ENCODE data around the gene DEPDC5. TPM values are rescaled to one million over a fixed set of nuclear protein-coding genes. Genes with fewer than 3 reads are reported as not detected.
A peak's percentile ranks its signal among the peaks of the same experiment; 100 is the strongest.

DEPDC5 gene
- total and polyA plus RNA-seq, 9 of the 15 experiments (the other 6 are each of a cell fraction or from before 2014, with no cell fraction given) = 2.3 to 12.3 (median 10.7) TPM

DNA sequence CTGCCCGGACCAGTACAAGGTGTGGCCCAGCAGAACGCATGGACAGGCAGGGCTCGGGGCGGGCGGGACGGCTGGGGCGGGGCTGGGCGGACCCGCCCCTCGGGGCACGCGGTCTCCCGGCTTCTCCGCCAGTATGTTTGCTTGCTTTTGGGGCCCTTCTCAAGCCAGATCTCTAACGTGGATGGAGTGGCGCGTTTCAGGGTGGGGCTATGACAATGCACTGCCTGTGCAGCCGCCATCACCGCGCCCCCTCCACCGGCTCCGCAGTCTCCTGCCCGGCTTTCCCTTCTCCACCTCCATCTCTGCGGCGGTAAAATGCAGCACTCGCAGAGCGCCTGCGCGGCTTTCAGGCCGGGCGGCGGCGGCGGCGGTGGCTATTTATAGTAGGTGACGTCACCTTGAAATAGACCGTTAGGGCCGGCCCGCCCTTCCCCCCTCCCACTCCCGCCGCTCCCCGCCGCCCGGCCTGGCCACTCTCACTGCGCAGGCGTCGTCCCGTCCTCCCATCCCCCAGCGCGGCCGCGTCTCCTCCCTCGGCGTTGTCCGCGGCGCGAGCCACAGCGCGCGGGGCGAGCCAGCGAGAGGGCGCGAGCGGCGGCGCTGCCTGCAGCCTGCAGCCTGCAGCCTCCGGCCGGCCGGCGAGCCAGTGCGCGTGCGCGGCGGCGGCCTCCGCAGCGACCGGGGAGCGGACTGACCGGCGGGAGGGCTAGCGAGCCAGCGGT, 190.3 kb downstream of the DEPDC5 start, which contains the start of gene YWHAH (continued):
- TF ChIP-seq ZZZ3 (IDR thresholded peaks at IDR 0.05) = no peak
- peak; percentile 39 for TF ChIP-seq PCBP1 (IDR thresholded peaks at IDR 0.05; ENCODE audit: low read depth, low read length, poor library complexity, severe bottlenecking)
- peak; percentile 41; the same call in 1 of the 2 replicates for TF ChIP-seq CHD2 (IDR thresholded peaks at IDR 0.05; ENCODE audit: low read depth, low read length)
- TF ChIP-seq TFAM (CRISPR knock-in tag; conservative IDR thresholded peaks at IDR 0.05) = no peak
- TF ChIP-seq, protein P1, sequence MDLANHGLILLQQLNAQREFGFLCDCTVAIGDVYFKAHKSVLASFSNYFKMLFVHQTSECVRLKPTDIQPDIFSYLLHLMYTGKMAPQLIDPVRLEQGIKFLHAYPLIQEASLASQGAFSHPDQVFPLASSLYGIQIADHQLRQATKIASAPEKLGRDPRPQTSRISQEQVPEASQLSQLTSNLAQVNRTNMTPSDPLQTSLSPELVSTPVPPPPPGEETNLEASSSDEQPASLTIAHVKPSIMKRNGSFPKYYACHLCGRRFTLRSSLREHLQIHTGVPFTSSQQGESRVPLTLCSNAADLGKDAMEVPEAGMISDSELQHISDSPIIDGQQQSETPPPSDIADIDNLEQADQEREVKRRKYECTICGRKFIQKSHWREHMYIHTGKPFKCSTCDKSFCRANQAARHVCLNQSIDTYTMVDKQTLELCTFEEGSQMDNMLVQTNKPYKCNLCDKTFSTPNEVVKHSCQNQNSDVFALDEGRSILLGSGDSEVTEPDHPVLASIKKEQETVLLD (IDR thresholded peaks at IDR 0.05) = no peak
- no peak for TF ChIP-seq BACH1 (tag; IDR thresholded peaks at IDR 0.05)
- no peak for TF ChIP-seq NR2C1 (IDR thresholded peaks at IDR 0.05)
- TF ChIP-seq NR2C1 (tag; IDR thresholded peaks at IDR 0.05) = no peak
- peak; percentile 64; the same call in 1 of the 2 replicates for TF ChIP-seq JUN (IDR thresholded peaks at IDR 0.05; ENCODE audit: borderline replicate concordance, low read depth, low read length)
- TF ChIP-seq JUN (CRISPR knock-in tag; IDR thresholded peaks at IDR 0.05; ENCODE audit: borderline replicate concordance) = no peak
- peak; percentile 81 for TF ChIP-seq POLR2AphosphoS5 (IDR thresholded peaks at IDR 0.05; ENCODE audit: control insufficient read depth, insufficient read depth, low read depth, low read length)
- TF ChIP-seq TEAD1 (CRISPR knock-in tag; IDR thresholded peaks at IDR 0.05) = 0 out of 4 replicates have a peak, but pooled peaks of 1 of the 2 experiments have one; percentile 11
- TF ChIP-seq, protein P2, sequence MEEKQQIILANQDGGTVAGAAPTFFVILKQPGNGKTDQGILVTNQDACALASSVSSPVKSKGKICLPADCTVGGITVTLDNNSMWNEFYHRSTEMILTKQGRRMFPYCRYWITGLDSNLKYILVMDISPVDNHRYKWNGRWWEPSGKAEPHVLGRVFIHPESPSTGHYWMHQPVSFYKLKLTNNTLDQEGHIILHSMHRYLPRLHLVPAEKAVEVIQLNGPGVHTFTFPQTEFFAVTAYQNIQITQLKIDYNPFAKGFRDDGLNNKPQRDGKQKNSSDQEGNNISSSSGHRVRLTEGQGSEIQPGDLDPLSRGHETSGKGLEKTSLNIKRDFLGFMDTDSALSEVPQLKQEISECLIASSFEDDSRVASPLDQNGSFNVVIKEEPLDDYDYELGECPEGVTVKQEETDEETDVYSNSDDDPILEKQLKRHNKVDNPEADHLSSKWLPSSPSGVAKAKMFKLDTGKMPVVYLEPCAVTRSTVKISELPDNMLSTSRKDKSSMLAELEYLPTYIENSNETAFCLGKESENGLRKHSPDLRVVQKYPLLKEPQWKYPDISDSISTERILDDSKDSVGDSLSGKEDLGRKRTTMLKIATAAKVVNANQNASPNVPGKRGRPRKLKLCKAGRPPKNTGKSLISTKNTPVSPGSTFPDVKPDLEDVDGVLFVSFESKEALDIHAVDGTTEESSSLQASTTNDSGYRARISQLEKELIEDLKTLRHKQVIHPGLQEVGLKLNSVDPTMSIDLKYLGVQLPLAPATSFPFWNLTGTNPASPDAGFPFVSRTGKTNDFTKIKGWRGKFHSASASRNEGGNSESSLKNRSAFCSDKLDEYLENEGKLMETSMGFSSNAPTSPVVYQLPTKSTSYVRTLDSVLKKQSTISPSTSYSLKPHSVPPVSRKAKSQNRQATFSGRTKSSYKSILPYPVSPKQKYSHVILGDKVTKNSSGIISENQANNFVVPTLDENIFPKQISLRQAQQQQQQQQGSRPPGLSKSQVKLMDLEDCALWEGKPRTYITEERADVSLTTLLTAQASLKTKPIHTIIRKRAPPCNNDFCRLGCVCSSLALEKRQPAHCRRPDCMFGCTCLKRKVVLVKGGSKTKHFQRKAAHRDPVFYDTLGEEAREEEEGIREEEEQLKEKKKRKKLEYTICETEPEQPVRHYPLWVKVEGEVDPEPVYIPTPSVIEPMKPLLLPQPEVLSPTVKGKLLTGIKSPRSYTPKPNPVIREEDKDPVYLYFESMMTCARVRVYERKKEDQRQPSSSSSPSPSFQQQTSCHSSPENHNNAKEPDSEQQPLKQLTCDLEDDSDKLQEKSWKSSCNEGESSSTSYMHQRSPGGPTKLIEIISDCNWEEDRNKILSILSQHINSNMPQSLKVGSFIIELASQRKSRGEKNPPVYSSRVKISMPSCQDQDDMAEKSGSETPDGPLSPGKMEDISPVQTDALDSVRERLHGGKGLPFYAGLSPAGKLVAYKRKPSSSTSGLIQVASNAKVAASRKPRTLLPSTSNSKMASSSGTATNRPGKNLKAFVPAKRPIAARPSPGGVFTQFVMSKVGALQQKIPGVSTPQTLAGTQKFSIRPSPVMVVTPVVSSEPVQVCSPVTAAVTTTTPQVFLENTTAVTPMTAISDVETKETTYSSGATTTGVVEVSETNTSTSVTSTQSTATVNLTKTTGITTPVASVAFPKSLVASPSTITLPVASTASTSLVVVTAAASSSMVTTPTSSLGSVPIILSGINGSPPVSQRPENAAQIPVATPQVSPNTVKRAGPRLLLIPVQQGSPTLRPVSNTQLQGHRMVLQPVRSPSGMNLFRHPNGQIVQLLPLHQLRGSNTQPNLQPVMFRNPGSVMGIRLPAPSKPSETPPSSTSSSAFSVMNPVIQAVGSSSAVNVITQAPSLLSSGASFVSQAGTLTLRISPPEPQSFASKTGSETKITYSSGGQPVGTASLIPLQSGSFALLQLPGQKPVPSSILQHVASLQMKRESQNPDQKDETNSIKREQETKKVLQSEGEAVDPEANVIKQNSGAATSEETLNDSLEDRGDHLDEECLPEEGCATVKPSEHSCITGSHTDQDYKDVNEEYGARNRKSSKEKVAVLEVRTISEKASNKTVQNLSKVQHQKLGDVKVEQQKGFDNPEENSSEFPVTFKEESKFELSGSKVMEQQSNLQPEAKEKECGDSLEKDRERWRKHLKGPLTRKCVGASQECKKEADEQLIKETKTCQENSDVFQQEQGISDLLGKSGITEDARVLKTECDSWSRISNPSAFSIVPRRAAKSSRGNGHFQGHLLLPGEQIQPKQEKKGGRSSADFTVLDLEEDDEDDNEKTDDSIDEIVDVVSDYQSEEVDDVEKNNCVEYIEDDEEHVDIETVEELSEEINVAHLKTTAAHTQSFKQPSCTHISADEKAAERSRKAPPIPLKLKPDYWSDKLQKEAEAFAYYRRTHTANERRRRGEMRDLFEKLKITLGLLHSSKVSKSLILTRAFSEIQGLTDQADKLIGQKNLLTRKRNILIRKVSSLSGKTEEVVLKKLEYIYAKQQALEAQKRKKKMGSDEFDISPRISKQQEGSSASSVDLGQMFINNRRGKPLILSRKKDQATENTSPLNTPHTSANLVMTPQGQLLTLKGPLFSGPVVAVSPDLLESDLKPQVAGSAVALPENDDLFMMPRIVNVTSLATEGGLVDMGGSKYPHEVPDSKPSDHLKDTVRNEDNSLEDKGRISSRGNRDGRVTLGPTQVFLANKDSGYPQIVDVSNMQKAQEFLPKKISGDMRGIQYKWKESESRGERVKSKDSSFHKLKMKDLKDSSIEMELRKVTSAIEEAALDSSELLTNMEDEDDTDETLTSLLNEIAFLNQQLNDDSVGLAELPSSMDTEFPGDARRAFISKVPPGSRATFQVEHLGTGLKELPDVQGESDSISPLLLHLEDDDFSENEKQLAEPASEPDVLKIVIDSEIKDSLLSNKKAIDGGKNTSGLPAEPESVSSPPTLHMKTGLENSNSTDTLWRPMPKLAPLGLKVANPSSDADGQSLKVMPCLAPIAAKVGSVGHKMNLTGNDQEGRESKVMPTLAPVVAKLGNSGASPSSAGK (IDR thresholded peaks at IDR 0.05) = peak; percentile 88
- TF ChIP-seq EP400 (IDR thresholded peaks at IDR 0.05) = peak; percentile 93
- no peak for TF ChIP-seq HSF4 (CRISPR knock-in tag; IDR thresholded peaks at IDR 0.05; ENCODE audit: borderline replicate concordance)

Data from K562 (cell line).